ENCODE measurements around the gene PANK1. TPM values are rescaled to one million over a fixed set of nuclear protein-coding genes. Genes with fewer than 3 reads are reported as not detected.

Gene PANK1
- total RNA-seq, 1 donor from 2014 or later, result 7.8 TPM

DNA sequence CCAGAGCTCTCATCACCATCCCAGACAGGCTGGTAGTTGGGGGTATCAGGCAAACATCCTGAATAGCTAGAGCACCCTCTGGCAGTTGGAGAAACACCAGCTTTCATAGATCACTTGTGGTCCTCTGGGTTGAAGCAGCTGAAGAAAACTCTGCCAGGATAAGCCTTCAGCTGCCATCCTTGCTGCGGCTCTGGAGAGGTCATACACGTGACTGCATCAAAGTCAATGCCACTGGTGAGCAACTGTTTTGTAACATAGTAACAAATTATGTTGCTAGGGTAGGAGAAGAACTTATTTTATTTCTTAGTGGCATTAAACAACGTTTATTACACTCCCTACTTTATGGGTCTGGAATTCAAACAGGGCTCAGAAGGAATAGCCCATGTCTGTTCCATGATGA, 19.2 kb upstream of the PANK1 start:
- TF ChIP-seq, protein P1, sequence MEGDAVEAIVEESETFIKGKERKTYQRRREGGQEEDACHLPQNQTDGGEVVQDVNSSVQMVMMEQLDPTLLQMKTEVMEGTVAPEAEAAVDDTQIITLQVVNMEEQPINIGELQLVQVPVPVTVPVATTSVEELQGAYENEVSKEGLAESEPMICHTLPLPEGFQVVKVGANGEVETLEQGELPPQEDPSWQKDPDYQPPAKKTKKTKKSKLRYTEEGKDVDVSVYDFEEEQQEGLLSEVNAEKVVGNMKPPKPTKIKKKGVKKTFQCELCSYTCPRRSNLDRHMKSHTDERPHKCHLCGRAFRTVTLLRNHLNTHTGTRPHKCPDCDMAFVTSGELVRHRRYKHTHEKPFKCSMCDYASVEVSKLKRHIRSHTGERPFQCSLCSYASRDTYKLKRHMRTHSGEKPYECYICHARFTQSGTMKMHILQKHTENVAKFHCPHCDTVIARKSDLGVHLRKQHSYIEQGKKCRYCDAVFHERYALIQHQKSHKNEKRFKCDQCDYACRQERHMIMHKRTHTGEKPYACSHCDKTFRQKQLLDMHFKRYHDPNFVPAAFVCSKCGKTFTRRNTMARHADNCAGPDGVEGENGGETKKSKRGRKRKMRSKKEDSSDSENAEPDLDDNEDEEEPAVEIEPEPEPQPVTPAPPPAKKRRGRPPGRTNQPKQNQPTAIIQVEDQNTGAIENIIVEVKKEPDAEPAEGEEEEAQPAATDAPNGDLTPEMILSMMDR (conservative IDR thresholded peaks at IDR 0.05; ENCODE audit: low read depth, low read length), result no peak
- H3K4me3 ChIP-seq (ENCODE audit: low read depth, low read length), result no peak overlapping the region
- no peak for DNase-seq (ENCODE audit: low read depth)

- H3K4me3 ChIP-seq (ENCODE audit: low read depth, low read length), result no peak overlapping the region
- no peak for DNase-seq (ENCODE audit: low read depth)
- TF ChIP-seq, protein P1 (conservative IDR thresholded peaks at IDR 0.05; ENCODE audit: low read depth, low read length), result no peak
These were observed 18.1 kb upstream of the PANK1 start for GRCh38 chr10:89663144-89663543.

DNA sequence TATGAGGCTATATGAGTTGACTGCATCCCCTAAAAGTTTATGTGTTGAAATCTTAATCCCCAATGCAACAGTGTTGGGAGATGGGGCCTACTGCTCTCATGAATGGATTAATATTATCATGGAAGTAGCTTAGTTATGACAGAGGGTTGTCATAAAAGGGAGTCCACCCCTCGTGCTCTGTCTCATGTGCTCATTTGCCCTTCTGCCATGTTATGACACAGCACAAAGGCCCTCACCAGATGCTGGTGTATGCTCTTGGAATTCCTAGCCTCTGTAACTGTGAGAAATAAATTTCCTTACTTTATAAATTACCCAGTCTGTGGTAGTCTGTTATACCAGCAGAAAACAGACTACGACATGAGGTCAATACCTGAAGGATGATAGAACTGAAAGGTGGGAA, 17.6 kb upstream of the PANK1 start:
- H3K4me3 ChIP-seq (ENCODE audit: low read depth, low read length), result no peak overlapping the region
- TF ChIP-seq, protein P1 (conservative IDR thresholded peaks at IDR 0.05; ENCODE audit: low read depth, low read length), result no peak
- no peak for DNase-seq (ENCODE audit: low read depth)

DNA sequence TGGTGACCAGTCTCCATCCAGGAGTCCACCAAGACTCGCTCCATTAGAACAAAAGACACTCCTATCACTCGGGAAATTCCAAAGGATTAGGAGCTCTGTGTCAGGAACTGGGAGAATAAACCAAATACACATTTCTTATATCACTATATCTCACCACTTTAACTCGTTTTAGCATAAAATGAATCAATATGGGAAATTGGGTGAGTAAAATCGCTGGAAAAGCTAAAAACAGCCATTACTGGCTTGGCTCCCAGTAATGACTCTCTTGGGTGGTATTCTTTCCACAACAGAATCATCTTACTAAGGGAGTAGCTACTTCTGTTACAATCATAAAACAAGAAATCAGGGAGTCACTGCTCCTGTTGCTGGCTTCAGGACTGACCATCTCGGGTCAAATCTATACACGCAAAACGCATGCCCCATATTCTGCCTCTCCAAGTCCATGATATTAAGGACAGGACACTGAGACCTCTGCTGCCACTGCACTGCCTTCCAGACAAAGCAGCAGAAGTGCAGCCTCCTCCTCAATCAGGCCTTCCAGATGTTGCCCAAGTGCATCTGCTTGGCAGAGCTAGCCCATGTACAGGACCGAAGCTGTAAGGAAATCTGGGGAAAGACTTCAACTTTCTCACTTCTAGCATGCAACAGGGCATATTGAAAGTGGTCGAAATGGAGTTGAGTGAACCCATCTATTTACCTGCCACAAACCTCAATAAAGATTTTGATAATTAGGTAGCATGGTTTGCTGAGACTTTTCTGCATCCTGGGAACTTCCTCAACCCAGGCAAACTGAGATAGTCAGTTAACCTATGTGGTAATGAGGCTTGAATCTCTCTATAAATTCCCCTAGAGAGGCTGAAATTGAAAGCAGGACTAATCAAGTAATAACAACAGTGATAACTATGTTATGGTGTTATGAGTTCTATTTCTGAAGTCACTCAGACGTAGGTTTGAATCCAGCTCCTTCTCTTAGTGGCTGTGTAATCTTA, 14.4 kb upstream of the PANK1 start:
- H3K4me3 ChIP-seq (ENCODE audit: low read depth, low read length), result no peak overlapping the region
- TF ChIP-seq, protein P1 (conservative IDR thresholded peaks at IDR 0.05; ENCODE audit: low read depth, low read length), result no peak
- no peak for DNase-seq (ENCODE audit: low read depth)

GRCh38 chr10:89657302-89657701, 12.3 kb upstream of the PANK1 start:
- TF ChIP-seq, protein P1 (conservative IDR thresholded peaks at IDR 0.05; ENCODE audit: low read depth, low read length), result no peak
- no peak overlapping the region for H3K4me3 ChIP-seq (ENCODE audit: low read depth, low read length)
- no peak for DNase-seq (ENCODE audit: low read depth)

GRCh38 chr10:89655722-89656121, 10.7 kb upstream of the PANK1 start:
- H3K4me3 ChIP-seq (ENCODE audit: low read depth, low read length), result no peak overlapping the region
- TF ChIP-seq, protein P1 (conservative IDR thresholded peaks at IDR 0.05; ENCODE audit: low read depth, low read length), result no peak
- DNase-seq (ENCODE audit: low read depth), result no peak
